ENCODE measurements around the gene ACOT8.

ACOT8 gene

GRCh38 chr20:45898285-45898684 is 41.1 kb upstream of the ACOT8 start:
- TF ChIP-seq, protein P1, sequence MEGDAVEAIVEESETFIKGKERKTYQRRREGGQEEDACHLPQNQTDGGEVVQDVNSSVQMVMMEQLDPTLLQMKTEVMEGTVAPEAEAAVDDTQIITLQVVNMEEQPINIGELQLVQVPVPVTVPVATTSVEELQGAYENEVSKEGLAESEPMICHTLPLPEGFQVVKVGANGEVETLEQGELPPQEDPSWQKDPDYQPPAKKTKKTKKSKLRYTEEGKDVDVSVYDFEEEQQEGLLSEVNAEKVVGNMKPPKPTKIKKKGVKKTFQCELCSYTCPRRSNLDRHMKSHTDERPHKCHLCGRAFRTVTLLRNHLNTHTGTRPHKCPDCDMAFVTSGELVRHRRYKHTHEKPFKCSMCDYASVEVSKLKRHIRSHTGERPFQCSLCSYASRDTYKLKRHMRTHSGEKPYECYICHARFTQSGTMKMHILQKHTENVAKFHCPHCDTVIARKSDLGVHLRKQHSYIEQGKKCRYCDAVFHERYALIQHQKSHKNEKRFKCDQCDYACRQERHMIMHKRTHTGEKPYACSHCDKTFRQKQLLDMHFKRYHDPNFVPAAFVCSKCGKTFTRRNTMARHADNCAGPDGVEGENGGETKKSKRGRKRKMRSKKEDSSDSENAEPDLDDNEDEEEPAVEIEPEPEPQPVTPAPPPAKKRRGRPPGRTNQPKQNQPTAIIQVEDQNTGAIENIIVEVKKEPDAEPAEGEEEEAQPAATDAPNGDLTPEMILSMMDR (conservative IDR thresholded peaks at IDR 0.05; ENCODE audit: low read depth, low read length), result no peak
- no peak overlapping the region for H3K4me3 ChIP-seq (ENCODE audit: low read length)
- no peak for DNase-seq (ENCODE audit: low read depth)

- H3K4me3 ChIP-seq (ENCODE audit: low read length), result no peak overlapping the region
- TF ChIP-seq, protein P1 (conservative IDR thresholded peaks at IDR 0.05; ENCODE audit: low read depth, low read length), result no peak
- DNase-seq (ENCODE audit: low read depth), result no peak
These were observed 40.5 kb upstream of the ACOT8 start for GRCh38 chr20:45897692-45898091.

- TF ChIP-seq, protein P1 (conservative IDR thresholded peaks at IDR 0.05; ENCODE audit: low read depth, low read length), result no peak
- no peak overlapping the region for H3K4me3 ChIP-seq (ENCODE audit: low read length)
- no peak for DNase-seq (ENCODE audit: low read depth)
These were observed 40.1 kb upstream of the ACOT8 start for GRCh38 chr20:45897289-45897688.

- DNase-seq (ENCODE audit: low read depth), result no peak
- no peak overlapping the region for H3K4me3 ChIP-seq (ENCODE audit: low read length)
- TF ChIP-seq, protein P1 (conservative IDR thresholded peaks at IDR 0.05; ENCODE audit: low read depth, low read length), result no peak
These were observed 39.5 kb upstream of the ACOT8 start for GRCh38 chr20:45896641-45897161.

DNA sequence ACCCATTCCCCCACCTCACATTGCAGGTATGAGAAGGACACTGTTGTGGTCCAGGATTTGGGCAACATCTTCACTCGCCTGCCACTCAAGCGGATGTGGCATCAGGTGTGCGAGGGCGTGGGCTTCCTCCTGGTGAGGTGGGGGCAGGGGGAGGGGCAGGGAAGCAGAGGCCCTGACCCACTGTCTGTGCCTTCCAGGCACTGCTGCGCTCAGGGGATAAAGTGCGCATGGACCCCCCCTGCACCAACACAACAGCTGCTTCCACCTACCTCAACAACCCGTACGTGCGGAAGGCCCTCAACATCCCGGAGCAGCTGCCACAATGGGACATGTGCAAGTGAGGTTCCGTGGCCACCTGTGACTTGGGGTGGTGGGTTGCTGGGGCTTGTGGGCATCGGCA is 37.6 kb upstream of the ACOT8 start:
- TF ChIP-seq, protein P1 (conservative IDR thresholded peaks at IDR 0.05; ENCODE audit: low read depth, low read length), result no peak
- H3K4me3 ChIP-seq (ENCODE audit: low read length), result no peak overlapping the region
- no peak for DNase-seq (ENCODE audit: low read depth)

DNA sequence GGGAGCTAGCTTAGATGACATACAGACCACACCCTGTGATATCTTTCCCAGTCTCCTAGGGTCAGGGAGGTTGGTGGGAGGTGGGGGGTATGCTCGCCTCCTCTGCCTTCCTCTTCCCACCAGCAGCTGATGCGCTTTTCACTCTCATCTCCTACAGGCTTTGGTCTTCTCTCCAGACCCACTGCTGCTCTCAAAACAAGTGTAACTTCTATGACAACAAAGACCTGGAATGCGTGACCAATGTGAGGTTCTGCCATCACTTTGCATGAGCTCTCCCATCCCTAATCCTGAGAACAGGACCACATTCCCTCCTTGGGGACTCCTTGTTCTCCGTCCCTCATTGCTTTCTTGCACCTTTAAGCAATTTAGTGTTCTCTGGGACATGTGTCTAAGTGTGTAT is 36.6 kb upstream of the ACOT8 start:
- TF ChIP-seq, protein P1 (conservative IDR thresholded peaks at IDR 0.05; ENCODE audit: low read depth, low read length), result no peak
- no peak overlapping the region for H3K4me3 ChIP-seq (ENCODE audit: low read length)
- DNase-seq (ENCODE audit: low read depth), result no peak

- DNase-seq (ENCODE audit: low read depth), result no peak
- H3K4me3 ChIP-seq (ENCODE audit: low read length), result no peak overlapping the region
- TF ChIP-seq, protein P1 (conservative IDR thresholded peaks at IDR 0.05; ENCODE audit: low read depth, low read length), result no peak
These were observed 35.8 kb upstream of the ACOT8 start for GRCh38 chr20:45892828-45893500.
